HCT116 (cell line): ENCODE results near the gene NPIPB2.

Experiments
- CEBPB ChIP-seq: IDR thresholded peaks from 2 replicates; pipeline ENCODE4 v1.6.1; 2012; ENCODE audit warnings: low read depth
- EZH2 ChIP-seq: fragments of 200-600 bp; sonication (generic); IDR thresholded peaks from 2 replicates; pipeline ENCODE4 v1.6.1; 2017; ENCODE audit warnings: antibody characterized with exemption, mixed run types
- FOSL1 ChIP-seq: IDR thresholded peaks from 2 replicates; pipeline ENCODE4 v1.6.1; 2012; ENCODE audit warnings: low read depth
- POLR2A ChIP-seq: IDR thresholded peaks from 2 replicates; pipeline ENCODE4 v1.7.0; 2011; ENCODE audit warnings: borderline replicate concordance; ENCODE audit not compliant: insufficient read depth, insufficient read length; ENCODE audit errors: extremely low read depth
- POLR2AphosphoS5 ChIP-seq: IDR thresholded peaks from 2 replicates; pipeline ENCODE4 v1.6.1; 2011; ENCODE audit warnings: mild to moderate bottlenecking, low read depth, low read length, moderate library complexity
- SIN3A ChIP-seq: IDR thresholded peaks from 2 replicates; pipeline ENCODE4 v1.6.1; 2012; ENCODE audit warnings: low read depth
- SRF ChIP-seq: IDR thresholded peaks from 2 replicates; pipeline ENCODE4 v1.6.1; 2012; ENCODE audit warnings: low read depth
- YY1 ChIP-seq: IDR thresholded peaks from 2 replicates; pipeline ENCODE4 v1.6.1; 2011; ENCODE audit warnings: low read length, low read depth, moderate library complexity, mild to moderate bottlenecking; ENCODE audit not compliant: insufficient replicate concordance; ENCODE audit errors: extremely low read depth
- ZNF274 ChIP-seq: fragments of 200-500 bp; sonication (Bioruptor generic); IDR thresholded peaks from 2 replicates; pipeline ENCODE4 v1.6.1; 2014; ENCODE audit warnings: mild to moderate bottlenecking, low read depth, low read length, inconsistent platforms
- TF ChIP-seq, protein P1 (sequence below), 3 experiments: fragments of 200-600 bp in 1 of 3; sonication (generic) in 1 of 3; IDR thresholded peaks in 2 of 3; conservative IDR thresholded peaks in 1 of 3; 2 replicates each; pipeline ENCODE4 v1.5.1; 2012 to 2017; ENCODE audit warnings: low read depth in 2 of 3, low read length in 2 of 3, antibody characterized with exemption in 1 of 3, borderline replicate concordance in 1 of 3, control low read depth in 1 of 3, mild to moderate bottlenecking in 1 of 3, mixed read lengths in 1 of 3, mixed run types in 1 of 3, moderate library complexity in 1 of 3; ENCODE audit not compliant: insufficient read depth in 1 of 3
- TF ChIP-seq, protein P2 (sequence below): IDR thresholded peaks from 2 replicates; pipeline ENCODE4 v1.6.1; 2012

GRCh38 chr16:11985250-11985649 lies 43.4 kb upstream of the NPIPB2 start:
- TF ChIP-seq, protein P1, sequence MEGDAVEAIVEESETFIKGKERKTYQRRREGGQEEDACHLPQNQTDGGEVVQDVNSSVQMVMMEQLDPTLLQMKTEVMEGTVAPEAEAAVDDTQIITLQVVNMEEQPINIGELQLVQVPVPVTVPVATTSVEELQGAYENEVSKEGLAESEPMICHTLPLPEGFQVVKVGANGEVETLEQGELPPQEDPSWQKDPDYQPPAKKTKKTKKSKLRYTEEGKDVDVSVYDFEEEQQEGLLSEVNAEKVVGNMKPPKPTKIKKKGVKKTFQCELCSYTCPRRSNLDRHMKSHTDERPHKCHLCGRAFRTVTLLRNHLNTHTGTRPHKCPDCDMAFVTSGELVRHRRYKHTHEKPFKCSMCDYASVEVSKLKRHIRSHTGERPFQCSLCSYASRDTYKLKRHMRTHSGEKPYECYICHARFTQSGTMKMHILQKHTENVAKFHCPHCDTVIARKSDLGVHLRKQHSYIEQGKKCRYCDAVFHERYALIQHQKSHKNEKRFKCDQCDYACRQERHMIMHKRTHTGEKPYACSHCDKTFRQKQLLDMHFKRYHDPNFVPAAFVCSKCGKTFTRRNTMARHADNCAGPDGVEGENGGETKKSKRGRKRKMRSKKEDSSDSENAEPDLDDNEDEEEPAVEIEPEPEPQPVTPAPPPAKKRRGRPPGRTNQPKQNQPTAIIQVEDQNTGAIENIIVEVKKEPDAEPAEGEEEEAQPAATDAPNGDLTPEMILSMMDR (IDR thresholded peaks at IDR 0.05 in 2 of 3, conservative IDR thresholded peaks at IDR 0.05 in 1 of 3; ENCODE audit: borderline replicate concordance in 1 of 3, insufficient read depth in 1 of 3, low read depth in 2 of 3, low read length in 2 of 3): no peak
- TF ChIP-seq CEBPB (no peak), POLR2AphosphoS5 (no peak), SRF (no peak), EZH2 (no peak), ZNF274 (no peak), POLR2A (no peak), YY1 (no peak), FOSL1 (no peak), SIN3A (no peak)
- TF ChIP-seq, protein P2, sequence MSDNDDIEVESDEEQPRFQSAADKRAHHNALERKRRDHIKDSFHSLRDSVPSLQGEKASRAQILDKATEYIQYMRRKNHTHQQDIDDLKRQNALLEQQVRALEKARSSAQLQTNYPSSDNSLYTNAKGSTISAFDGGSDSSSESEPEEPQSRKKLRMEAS: no peak
